A549 treated with ZK216348 at 1 μM for 4 hours (cell line): ENCODE results near the gene AP5S1. TPM values are rescaled to one million over a fixed set of nuclear protein-coding genes. Genes with fewer than 3 reads are reported as not detected.

Experiments
- total RNA-seq: library from RNA; stranded (reverse); fragments of 200-300 nt; extraction: Qiagen RNA extraction; gene quantifications from 5 replicates; pipeline ENCODE4 v1.2.3, GENCODE V29; 2022; ENCODE audit warnings: low read depth

Gene AP5S1
- 13.5 to 20.8 TPM (median 17.2 TPM) in 5 replicates for total RNA-seq

GRCh38 chr20:3820048-3820900, at the start of gene AP5S1:
TSS of gene AP5S1 (plus strand) at chr20:3820547. CDS start at chr20:3822118, 1,571 bp downstream.

GRCh38 chr20:3781153-3781910, 39.0 kb upstream of the AP5S1 start, which contains the start of gene SPEF1:
TSS of gene SPEF1 (minus strand) at chr20:3781448. CDS start at chr20:3781287, 161 bp downstream.

GRCh38 chr20:3786665-3787323, 33.6 kb upstream of the AP5S1 start, which contains the start of gene CENPB:
TSS of gene CENPB (minus strand) at chr20:3786740. CDS start at chr20:3786483, 257 bp downstream.

GRCh38 chr20:3795511-3796468, 24.6 kb upstream of the AP5S1 start, which contains the start of gene CDC25B:
TSS of gene CDC25B (plus strand) at chr20:3796310. CDS start at chr20:3796532, 222 bp downstream.

GRCh38 chr20:3846740-3847428, 26.5 kb downstream of the AP5S1 start, which contains the start of gene MAVS:
TSS of gene MAVS (plus strand) at chr20:3846834. CDS start at chr20:3854625, 7,791 bp downstream.

Other genes with a start within 250 kb of the AP5S1 start
- gene GFRA4, start 157.1 kb upstream of the AP5S1 start, total RNA-seq: not detected in 5 replicates
- 0.05 to 0.08 TPM in 2 of 5 replicates, not detected in the others for gene ADAM33, start 138.5 kb upstream of the AP5S1 start, total RNA-seq
- not detected in 5 replicates for gene SIGLEC1, start 107.9 kb upstream of the AP5S1 start, total RNA-seq
- gene HSPA12B, start 87.9 kb upstream of the AP5S1 start, total RNA-seq: 0.35 to 0.65 TPM (median 0.45 TPM) in 5 replicates
- gene ADISSP, start 52.8 kb upstream of the AP5S1 start, total RNA-seq: 83.9 to 169 TPM (median 156 TPM) in 5 replicates
- gene SPEF1, start 39.1 kb upstream of the AP5S1 start, total RNA-seq: 1.0 to 2.4 TPM (median 1.8 TPM) in 5 replicates
- 73.4 to 134 TPM (median 126 TPM) in 5 replicates for gene CENPB, start 33.8 kb upstream of the AP5S1 start, total RNA-seq
- 153 to 240 TPM (median 231 TPM) in 5 replicates for gene CDC25B, start 24.2 kb upstream of the AP5S1 start, total RNA-seq
- 17.0 to 27.0 TPM (median 23.7 TPM) in 5 replicates for gene MAVS, start 26.3 kb downstream of the AP5S1 start, total RNA-seq
- 51.8 to 61.7 TPM (median 56.6 TPM) in 5 replicates for gene PANK2, start 68.8 kb downstream of the AP5S1 start, total RNA-seq
- 9.9 to 16.4 TPM (median 13.6 TPM) in 5 replicates for gene RNF24, start 195.0 kb downstream of the AP5S1 start, total RNA-seq